Activated CD4-positive, alpha-beta T cell treated with anti-CD3 and anti-CD28 coated beads, Interleukin-2, amount 50 U/mL, for 48 hours (primary cell): ENCODE measurements around the gene FAM3C.
"Not testable (repeated sequence)": the region's sequence is repeated elsewhere in the genome, so short reads cannot be mapped to it uniquely, and the experiment has no call there.

Experiments
- DNase-seq, 2 experiments: peaks; one replicate each; pipeline ENCODE4 v3.0.0-alpha.2; 2020

The FAM3C gene

DNA sequence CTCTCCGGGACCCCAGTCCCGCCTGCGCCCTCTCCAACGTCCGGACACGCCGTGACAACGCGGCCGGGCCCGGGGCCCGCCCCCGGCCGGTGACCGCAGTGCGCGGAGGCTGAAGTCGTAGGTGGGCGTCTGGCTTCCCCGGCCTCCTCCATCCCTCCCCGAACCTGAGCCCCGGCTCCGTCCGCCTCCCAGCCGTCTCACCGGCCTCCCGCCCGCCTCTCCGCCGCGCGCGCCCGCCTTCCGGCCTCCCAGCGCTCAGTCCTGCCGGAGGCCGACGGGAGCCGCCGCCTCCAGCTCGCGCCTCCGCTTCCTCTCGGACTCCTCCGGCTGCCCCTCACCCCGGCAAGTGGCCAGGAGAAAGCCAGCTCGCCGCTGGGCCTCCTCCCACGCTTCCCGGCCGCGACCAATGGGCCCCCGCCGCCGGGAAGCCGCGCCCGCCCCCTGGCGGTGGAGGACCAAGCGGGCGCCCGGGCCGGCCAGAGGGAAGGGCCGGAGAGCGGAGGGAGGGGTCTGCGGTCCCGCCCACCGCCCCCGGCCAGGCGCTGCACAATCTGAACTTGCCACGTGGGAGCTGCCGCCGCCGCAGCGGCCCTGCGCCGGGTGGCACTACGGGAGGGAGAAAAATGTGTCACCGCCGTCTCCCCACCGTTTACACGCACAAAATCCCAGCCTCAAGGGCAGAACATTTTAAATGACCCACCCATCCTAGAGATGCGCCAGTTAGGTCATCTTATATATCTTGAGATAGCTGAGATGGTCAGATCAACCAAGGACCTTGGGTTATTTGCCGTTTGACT, at the start of gene FAM3C:
Gene FAM3C, minus strand, starts transcription at position 348 of the 797 bp plus-strand sequence. CDS start 13,339 bp downstream, outside the sequence.
- DNase-seq: peak; percentile 84 to 88

GRCh38 chr7:121442845-121443244, 46.7 kb upstream of the FAM3C start:
- no peak for DNase-seq

- DNase-seq: no peak
These were observed 44.9 kb upstream of the FAM3C start for GRCh38 chr7:121440857-121441503.

DNA sequence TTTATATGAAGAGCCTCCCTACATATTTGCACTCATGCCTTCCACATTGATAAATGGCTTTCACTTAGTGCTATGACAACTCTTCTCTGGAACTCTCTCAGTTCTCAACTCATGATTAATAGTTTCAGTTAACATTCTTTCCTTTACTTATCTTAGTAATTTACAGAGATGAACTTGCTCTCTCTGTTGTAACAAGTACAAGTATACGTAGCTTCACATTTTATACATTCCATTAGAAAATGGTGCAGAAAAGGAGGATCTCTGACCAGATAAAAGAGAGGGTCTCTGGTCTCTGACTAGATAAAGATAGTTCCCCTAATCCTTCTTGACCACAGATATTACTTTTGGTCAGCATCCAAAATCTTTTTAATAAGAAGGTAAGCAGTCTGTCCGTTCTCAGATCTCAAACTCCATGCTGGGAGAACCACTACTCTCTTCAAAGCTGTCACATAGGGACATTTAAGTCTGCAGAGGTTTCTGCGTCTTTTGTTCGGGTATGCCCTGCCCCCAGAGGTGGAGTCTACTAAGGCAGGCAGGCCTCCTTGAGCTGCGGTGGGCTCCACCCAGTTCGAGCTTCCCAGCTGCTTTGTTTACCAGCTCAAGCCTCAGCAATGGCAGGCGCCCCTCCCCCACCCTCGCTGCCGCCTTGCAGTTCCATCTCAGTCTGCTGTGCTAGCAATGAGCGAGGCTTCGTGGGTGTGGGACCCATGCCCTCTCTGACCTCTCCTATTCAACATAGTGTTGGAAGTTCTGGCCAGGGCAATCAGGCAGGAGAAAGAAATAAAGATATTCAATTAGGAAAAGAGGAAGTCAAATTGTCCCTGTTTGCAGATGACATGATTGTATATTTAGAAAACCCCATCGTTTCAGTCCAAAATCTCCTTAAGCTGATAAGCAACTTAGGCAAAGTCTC, 42.2 kb upstream of the FAM3C start:
- peak; percentile 69 to 73 for DNase-seq

DNA sequence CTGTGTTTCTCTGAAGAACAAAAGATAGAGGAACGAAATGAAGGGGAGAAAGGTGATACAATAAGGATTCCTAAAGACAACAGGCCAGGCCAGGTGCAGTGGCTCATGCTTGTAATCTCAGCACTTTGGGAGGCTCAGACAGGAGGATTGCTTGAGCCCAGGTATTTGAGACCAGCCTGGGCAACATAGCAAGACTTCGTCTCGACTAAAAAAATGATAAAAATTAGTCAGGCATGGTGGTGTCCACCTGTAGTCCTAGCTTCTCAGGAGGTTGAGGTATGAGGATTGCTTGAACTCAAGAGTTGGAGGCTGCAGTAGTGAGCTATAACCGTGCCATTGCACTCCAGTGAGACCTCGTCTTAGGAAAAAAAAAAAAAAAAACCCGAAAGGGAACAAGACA, 41.4 kb upstream of the FAM3C start:
- DNase-seq: no peak

DNA sequence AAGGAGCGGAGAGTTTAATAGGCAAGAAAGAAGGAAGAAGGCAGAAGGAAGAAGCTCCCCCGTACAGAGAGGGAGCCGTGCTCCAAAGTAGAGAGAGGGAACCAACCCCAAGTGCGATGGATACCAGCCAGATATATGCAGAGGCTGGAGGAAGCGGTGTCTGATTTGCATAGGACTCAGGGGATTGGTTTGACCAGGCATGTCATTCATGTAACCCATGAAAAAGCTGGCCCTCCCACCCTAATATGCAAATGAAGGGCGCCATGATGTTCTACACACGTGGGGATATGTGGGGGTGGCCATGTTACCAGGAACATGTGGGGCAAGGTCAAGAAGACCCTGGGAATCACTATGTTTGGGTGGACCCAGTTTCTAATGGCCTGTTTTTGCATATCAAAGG, 40.6 kb upstream of the FAM3C start:
- DNase-seq: no peak

GRCh38 chr7:121436136-121436535, 40.0 kb upstream of the FAM3C start:
- DNase-seq: no peak

DNA sequence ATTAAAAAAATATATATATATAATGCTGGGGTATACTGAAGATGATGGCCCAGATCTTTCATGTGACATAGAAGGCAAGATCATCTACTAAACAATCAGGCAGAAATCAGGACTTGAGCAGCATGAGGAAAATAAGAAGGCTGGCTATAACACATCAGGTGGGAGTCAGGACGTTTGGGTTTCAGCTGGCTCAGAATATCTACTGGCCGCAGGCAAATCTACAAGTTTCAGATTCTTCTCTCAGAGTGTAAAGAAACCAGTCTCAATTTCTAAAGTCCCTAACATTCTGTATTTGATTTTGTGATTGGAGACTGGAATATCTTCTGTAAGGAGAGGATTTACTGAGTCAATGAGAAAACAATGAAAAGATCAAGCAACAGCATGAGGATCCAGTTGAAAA, 37.7 kb upstream of the FAM3C start:
- DNase-seq: no peak

DNA sequence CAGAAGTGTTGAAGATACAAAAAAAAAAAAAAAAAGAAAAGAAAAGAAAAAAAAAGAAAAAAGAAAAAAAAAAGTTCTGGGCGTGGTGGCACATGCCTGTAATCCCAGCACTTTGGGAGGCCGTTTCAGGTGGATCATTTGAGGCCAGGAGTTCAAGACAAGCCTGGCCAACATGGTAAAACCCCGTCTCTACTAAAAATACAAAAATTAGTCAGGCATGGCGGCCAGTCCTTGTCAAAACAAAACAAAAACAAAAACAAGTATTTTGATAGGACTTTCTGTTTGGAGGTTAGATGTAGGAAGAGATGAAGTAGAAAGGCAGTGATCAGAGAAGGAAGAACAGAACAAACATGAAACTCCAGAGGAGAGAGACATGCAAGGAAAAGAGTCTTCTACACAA, 36.4 kb upstream of the FAM3C start:
- not testable (repeated sequence) for DNase-seq

DNA sequence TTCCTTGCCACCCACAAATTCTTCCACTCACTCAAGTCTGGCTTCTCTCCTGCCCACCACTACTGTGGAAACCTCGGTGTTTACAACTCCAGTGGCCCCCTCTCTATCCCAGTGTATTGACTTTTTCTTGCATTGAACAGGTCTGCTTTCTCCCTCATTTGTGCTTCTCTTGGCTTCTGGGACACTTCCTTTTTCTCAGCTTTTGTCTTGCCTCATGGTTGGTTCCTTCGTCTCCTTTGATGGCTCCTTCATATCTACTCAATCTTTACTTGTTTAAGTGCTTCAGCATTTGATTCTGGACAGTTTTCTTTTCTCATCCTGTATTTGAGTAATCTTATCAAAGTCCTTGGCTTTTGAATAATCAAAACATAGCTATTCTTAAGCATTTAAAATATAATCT, 35.9 kb upstream of the FAM3C start:
- DNase-seq: no peak

- DNase-seq: no peak
These were observed 35.4 kb upstream of the FAM3C start for GRCh38 chr7:121431389-121431995.

GRCh38 chr7:121430558-121430957, 34.5 kb upstream of the FAM3C start:
- no peak for DNase-seq

- no peak for DNase-seq
These were observed 33.7 kb upstream of the FAM3C start for GRCh38 chr7:121429798-121430197.

DNA sequence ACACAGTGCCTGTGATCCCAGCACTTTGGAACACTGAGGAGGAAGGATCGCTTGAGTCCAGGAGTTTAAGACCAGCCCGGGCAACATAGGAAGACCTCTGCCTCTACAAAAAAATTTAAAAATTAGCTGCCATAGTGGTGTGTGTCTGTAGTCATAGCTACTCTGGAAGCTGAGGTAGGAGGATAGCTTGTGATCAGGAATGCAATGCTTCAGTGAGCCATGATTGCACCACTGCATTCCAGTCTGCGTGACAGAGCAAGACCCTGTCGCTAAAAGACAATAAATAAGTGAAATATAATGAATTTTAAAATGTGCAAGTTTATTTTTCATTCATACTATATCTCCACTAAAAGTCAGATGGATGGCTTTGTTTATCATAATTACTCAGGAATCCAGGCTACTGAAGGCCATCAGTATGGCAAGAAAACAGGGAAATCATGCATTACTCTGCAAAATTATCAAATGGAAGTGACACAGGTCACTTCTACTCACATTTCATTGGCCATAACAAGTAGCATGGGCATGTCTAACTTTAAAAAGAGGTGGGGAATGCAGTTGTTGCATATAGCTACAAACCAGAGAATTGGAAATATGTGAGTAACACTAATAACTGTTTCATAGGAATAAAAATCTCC, 32.9 kb upstream of the FAM3C start:
- no peak for DNase-seq

DNA sequence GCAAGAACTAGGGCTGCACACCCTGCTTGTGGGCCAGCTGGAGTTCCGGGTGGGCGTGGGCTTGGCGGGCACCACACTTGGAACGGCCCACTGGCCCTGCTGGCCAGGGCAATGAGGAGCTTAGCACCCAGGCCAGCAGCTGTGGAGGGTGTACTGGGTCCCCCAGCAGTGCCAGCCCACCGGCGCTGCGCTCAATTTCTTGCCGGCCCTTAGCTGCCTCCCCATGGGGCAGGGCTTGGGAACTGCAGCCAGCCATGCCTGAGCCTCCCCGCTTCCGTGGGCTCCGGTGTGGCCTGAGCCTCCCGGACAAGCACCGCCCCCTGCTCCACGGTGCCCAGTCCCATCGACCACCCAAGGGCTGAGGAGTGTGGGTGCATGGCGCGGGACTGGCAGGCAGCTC, 25.6 kb upstream of the FAM3C start:
- DNase-seq: not testable (repeated sequence)

DNA sequence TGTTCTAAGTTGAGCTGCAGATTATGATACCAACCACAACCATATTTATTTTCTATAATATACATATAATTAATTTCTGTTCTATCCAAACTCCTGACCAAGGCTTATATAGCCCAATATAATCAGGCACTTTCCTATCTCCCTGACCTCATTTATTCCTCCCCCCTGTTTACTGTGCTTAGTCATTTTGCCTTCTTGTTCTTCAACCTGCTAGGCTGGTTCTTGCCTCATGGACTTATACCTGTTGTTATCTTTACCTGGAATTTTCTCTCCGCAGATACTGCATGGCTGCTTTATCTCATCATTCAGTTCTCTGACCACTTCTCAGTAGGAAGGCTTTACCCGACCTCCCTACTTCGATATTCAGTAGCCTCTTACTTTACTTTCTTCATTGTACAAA, 24.9 kb upstream of the FAM3C start:
- DNase-seq: no peak

GRCh38 chr7:121419201-121420148, 23.4 kb upstream of the FAM3C start:
- no peak for DNase-seq

- no peak for DNase-seq
These were observed 20.4 kb upstream of the FAM3C start for GRCh38 chr7:121416533-121416932.

DNA sequence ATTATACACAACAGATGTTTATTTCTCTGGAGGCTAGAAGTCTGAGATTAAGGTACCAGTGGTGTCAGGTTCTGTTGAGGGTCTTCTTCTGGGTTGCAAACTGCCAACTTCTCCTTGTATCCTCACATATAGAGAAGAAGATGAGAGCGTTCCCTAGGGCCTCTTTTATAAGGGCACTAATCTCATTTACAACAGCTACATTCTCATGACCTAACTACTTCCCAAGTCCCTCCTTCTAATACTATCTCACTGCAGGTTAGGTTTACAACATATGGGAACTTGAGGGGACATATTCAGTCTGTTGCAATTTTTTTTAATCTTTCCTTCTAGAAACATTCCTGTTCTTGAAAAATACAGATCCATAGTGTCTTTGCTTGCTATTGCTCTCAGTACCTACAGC, 18.3 kb upstream of the FAM3C start:
- no peak for DNase-seq

GRCh38 chr7:121411597-121411979, 15.5 kb upstream of the FAM3C start:
- DNase-seq: no peak
